Left forelimb (tissue), 1 donor: ENCODE measurements around the gene GINM1.

ENCODE experiments used
- DNase-seq: peaks from one replicate; pipeline ENCODE4 v3.0.0-alpha.2; 2018; ENCODE audit warnings: low spot score

Gene GINM1

GRCh38 chr6:149593408-149593807, 27.2 kb downstream of the GINM1 start:
- no peak for DNase-seq

DNA sequence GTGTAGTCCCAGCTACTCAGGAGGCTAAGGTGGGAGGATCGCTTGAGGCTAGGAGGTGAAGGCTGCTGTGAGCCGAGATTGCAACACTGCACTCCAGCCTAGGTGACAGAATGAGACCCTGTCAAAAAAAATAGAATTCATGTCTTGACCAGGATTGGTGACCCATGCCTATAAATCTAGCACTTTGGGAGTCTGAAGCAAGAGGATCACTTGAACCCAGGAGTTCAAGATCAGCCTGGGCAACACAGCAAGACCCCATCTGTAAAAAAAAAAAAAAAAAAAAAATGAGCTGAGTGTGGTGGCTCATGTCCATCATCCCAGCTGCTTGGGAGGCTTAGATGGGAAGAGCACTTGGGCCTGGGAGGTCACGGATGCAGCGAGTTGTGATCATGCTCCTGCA, 34.3 kb downstream of the GINM1 start:
- no peak for DNase-seq

- DNase-seq: no peak
Observed at GRCh38 chr6:149608381-149608982, 42.3 kb downstream of the GINM1 start.

- no peak for DNase-seq
Observed at GRCh38 chr6:149614337-149614736, 48.2 kb downstream of the GINM1 start.

DNA sequence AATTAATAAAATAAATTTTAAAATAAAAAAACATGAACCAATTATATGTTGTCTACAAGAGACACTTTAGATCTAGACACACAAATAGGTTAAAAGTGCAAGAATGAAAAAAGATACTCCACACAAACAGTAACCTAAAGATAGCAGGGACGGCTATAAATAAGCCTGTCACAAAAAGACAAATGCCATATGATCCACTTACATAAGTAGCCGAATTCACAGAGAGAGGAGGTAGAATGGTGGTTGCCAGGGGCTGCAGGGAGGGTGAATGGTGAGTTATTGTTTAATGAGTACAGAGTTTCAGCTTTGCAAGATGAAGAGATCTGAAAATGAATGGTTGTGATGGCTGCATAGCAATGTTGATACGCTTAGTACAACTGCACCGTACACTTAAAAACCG, 49.6 kb downstream of the GINM1 start:
- DNase-seq: no peak

DNA sequence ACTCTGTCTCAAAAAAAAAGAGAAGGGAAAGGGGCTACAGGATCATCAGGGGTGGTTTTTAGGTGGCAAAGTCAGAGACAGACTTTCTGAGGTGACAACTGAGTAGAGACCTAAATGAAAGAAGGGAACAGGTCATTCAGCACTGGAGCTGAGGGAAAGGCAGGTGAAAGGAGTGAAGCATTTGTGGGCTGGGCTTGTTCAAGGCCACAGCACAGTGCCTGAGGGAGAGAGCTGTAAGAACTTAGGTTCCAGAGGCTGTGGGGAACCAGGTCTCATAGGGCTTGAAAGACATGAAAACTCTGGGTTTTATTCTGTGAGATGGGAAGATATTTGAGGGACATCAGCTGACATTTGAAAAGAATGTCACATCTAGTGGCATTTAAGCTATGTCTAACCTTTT, 61.5 kb downstream of the GINM1 start:
- DNase-seq: no peak

GRCh38 chr6:149628875-149629510, 62.8 kb downstream of the GINM1 start:
- no peak for DNase-seq

DNA sequence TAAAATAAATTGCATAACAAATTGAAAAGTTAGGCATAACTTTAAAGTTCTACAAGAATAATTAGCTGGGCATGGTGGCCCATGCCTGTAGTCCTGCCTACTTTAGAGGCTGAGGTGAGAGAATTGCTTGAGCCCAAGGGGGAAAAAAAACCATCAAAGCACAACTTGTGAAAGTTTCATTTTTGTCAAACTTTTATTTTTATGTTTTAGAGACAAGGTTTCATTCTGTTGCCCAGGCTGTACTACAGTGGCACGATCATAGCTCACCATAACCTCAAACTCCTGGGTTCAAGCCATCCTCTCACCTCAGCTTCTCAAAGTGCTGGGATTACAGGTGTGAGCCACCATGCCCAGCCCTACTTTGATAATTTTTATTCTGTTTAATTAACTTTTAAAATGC, 68.1 kb downstream of the GINM1 start:
- no peak for DNase-seq

GRCh38 chr6:149636124-149636523, 69.9 kb downstream of the GINM1 start:
- DNase-seq: no peak
